Measurements from ENCODE around the gene SLC27A2.
"Not testable (repeated sequence)": the region's sequence is repeated elsewhere in the genome, so short reads cannot be mapped to it uniquely, and the experiment has no call there.

The SLC27A2 gene

DNA sequence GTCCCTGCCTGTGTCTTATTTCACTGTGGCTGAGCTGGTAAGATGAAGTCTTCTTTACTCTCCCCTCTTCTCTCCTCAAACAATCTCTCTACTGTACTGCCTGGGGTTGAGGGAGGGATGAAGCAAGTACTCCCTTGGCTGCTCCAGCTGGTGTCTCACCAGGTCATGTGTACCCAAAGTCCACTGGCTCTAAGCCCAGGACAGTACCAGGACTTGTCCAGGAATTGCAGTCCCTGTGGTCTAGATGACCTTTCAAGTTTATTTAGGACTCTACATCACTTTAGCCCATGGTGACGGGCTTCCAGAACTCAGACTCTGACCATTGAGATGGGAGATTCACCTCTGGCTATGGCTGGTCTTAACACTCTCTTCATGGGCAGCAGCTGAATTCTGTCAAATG is 17.5 kb upstream of the SLC27A2 start:
- DNase-seq: no peak

GRCh38 chr15:50166216-50166615 is 15.8 kb upstream of the SLC27A2 start:
- no peak for DNase-seq

DNA sequence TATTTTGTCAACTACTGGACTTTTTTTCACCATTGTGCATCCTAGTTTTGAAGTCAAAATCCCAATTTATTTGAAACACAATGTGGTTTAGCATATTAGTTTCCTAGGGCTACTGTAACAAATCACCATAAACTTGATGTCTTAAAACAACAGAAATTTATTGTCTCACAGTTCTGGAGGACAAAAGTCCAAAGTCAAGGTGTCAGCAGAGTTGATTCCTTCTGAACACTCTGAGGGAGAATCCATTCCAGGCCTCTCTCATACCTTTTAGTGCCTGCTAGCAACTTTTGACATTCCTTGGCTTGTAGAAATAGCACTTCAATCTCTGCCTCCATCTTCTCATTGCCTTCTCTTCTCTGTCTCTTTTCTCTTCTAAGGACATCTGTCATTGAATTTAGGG is 14.9 kb upstream of the SLC27A2 start:
- no peak for DNase-seq

- no peak for DNase-seq
Observed at GRCh38 chr15:50168379-50168778, 13.6 kb upstream of the SLC27A2 start.

- DNase-seq: no peak
Observed at GRCh38 chr15:50168783-50169411, 13.1 kb upstream of the SLC27A2 start.

DNA sequence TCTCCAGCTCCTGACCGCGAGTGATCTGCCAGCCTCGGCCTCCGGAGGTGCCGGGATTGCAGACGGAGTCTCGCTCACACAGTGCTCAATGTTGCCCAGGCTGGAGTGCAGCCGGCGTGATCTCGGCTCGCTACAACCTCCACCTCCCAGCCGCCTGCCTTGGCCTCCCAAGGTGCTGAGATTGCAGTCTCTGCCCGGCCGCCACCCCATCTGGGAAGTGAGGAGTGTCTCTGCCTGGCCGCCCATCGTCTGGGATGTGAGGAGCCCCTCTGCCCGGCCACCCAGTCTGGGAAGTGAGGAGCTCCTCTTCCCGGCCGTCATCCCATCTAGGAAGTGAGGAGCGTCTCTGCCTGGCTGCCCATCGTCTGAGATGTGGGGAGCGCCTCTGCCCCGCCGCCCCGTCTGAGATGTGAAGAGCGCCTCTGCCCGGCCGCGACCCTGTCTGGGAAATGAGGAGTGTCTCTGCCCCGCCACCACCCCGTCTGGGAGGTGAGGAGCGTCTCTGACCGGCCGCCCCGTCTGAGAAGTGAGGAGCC is 9.6 kb upstream of the SLC27A2 start:
- not testable (repeated sequence) for DNase-seq

DNA sequence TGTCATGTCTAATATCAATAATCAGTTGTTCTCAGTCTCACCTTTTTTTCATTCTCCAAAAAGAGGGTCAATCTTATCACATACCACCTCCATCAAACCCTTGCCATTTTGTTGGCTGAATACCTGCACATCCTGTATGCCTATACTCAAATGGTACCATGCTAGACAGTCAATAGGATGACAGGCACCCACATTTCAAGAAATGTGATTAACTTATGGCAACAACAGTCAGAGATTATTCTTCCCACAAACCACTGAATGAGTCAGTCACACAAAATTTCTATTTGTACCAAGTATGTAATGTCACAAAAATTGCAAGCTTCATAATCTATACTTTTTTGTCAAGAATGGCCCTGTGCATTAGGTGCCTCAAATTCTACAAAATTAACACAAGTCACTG is 5.1 kb upstream of the SLC27A2 start:
- DNase-seq: no peak

DNA sequence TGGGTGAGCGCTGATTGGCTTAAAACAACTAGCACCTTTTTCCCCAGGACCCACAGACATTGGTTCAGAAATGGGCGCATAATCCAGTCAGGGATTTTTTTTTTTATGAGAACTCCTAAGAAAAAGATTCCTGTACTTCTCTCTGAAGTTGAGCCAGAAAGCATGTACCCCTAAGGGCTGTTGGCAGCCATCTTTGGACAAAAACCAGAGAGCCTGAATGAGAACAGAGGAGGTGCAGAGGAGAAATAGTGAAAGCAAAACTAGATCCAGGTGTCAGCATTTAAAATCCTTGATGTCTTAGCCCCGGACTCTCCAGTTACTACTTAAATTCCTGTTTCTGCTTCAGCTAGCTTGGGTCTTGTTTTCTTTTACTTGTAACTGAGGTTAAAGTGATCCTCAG is 1.9 kb upstream of the SLC27A2 start:
- no peak for DNase-seq

GRCh38 chr15:50180582-50180981 is 1.4 kb upstream of the SLC27A2 start:
- DNase-seq: no peak

- DNase-seq: no peak
Observed at GRCh38 chr15:50181201-50181968, 611 bp upstream of the SLC27A2 start.

DNA sequence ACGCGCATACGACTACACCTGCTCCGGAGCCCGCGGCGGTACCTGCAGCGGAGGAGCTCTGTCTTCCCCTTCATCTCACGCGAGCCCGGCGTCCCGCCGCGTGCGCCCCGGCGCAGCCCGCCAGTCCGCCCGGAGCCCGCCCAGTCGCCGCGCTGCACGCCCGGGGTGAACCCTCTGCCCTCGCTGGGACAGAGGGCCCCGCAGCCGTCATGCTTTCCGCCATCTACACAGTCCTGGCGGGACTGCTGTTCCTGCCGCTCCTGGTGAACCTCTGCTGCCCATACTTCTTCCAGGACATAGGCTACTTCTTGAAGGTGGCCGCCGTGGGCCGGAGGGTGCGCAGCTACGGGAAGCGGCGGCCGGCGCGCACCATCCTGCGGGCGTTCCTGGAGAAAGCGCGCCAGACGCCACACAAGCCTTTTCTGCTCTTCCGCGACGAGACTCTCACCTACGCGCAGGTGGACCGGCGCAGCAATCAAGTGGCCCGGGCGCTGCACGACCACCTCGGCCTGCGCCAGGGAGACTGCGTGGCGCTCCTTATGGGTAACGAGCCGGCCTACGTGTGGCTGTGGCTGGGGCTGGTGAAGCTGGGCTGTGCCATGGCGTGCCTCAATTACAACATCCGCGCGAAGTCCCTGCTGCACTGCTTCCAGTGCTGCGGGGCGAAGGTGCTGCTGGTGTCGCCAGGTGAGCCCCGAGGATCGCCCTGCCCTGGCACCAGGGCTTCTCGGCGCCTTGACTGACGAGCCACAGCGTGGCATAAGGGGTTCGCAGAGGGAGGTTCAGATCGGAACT is 420 bp downstream of the SLC27A2 start:
- DNase-seq: no peak

DNA sequence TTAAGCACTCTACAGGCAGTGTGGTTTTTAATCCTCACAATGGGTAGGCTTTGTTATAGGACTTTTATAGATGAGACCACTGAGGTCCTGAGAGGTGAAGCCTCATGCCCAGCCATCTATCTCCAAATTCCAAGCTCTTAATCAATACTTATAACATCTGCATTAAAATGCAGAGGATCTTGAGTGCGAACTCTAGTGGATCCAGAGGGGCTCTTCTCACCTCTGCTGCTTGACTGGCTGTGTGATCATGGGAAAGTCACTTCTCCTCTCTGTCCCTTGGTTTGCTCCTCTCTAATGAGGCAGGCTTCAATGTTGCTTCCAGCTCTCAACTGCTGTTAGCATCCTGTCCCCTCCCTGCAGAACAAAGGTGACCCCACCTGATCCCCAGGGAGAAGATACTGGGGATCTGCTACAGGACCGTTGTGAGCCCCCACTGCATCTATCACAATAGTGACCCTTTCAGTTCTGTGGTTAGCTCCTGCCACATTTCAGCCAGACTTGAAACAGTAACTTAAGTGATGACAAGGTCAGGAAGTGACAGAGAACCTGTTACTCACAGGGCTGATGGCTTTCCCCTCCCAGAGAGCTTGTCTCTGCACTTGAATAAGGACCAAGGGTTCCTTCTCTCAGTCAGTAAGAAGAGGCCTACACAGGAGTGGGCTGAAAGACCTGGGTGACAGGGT is 1.3 kb downstream of the SLC27A2 start:
- no peak for DNase-seq

GRCh38 chr15:50184863-50185504 is 3.0 kb downstream of the SLC27A2 start:
- DNase-seq: no peak

DNA sequence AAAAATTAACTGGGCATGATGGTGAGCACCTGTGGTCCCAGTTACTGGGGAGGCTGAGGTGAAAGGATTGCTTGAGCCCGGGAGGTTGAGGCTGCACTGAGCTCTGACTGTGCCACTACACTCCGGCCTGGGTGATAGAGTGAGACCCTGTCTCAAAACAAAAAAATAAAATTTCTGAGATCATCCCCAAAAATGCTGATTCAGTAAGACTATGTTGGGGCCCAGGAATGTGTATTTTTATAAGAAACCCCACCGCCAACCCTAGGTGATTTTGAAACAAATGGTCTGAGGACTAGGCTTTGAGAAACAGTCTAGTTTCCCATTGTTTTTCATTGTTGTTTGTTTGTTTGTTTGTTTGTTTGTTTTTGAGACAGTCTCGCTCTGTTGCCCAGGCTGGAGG is 4.1 kb downstream of the SLC27A2 start:
- no peak for DNase-seq

- DNase-seq: no peak
Observed at GRCh38 chr15:50186752-50187151, 4.8 kb downstream of the SLC27A2 start.

GRCh38 chr15:50187525-50187924 is 5.5 kb downstream of the SLC27A2 start:
- DNase-seq: no peak

DNA sequence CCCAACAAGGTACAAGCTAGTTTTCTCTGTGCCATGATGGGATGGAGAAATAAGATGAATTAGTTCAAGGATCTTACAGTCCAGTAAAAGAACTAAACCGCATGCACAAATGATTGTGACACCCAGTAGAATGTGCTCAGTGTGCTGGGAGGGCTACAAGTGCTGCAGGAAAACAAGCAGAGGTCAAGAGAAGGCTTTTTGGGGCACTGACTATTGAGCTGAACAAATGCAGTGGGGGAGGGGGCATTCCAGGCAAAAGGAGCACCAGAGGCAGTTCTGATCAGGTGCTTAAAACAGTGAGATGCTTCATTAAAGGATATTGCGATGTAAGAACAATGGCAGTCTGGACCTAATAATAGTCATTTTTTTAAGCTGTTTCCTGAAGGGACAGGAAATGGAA is 6.0 kb downstream of the SLC27A2 start:
- no peak for DNase-seq

GRCh38 chr15:50188793-50189192 is 6.8 kb downstream of the SLC27A2 start:
- DNase-seq: not testable (repeated sequence)

DNA sequence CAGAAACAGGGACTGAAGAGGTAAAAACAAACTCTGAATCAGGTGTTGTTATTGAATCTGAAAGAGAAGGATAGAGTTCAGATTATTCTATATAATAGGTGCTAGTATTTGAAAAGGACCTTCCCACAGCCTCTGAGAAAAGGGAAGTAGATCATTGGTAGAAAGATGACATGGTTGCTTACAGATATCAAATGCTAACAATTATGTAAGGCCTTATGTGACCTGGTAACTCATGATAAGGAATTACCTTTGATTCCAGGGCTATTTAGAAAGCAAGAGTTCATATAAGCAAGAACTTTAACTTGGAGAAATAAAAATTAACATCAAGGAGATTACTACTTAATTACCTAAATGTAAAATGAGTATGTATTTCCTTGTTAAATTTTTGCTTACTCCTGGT is 7.6 kb downstream of the SLC27A2 start:
- no peak for DNase-seq

DNA sequence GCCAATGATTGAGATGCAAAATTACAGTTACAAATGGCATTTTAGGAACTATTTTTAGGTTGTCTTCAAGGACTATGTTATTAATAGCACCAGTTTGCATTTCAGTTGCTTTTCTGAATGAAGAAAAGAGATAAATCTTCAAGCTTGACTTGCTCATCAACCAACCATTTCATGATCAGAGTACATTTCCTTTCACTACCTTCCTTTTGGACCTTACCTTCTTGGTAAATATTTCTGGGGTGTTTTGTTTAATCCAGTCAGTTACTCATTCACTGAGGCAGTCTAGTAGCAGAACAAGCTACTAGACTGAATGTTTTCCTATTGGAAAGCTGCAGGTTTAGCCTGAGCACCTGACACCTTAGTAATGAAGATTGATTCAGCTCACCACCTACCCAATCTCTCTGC is 8.2 kb downstream of the SLC27A2 start:
- DNase-seq: no peak

GRCh38 chr15:50190723-50191122 is 8.7 kb downstream of the SLC27A2 start:
- no peak for DNase-seq

DNA sequence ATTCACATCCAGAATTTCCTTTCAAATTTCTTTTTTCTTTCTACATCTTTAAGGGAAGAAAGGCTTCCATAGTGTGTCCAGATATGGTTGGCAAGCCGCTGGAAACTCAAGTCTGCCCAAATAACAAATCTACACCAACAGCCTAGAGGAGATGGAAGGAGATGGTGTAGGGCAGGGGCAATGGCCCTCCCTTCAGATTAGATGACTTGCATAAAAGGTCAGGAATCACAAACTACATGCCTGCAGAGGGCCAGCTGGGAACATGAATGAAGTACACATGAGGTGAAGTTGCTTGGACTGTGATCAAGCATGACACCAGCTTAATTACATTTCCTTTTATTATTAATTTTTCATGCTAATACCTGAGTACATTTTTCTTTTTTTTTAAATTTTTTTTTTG is 10.2 kb downstream of the SLC27A2 start:
- DNase-seq: no peak

Measured in NCI-H1436 treated with DMSO at 0.1 percent for 48 hours (cell line).